ENCODE results near the gene GTF3C5.

- TF ChIP-seq CTCF (IDR thresholded peaks at IDR 0.05) (no peak), AR (CRISPR knock-in tag; IDR thresholded peaks at IDR 0.05) (no peak), USF1 (CRISPR knock-in tag; IDR thresholded peaks at IDR 0.05) (no peak), CBFB (CRISPR knock-in tag; IDR thresholded peaks at IDR 0.05; ENCODE audit: low read depth) (no peak), ZNF317 (CRISPR knock-in tag; IDR thresholded peaks at IDR 0.05; ENCODE audit: borderline replicate concordance, low read depth) (no peak), PREB (CRISPR knock-in tag; IDR thresholded peaks at IDR 0.05; ENCODE audit: borderline replicate concordance) (no peak), NR2C2 (CRISPR knock-in tag; IDR thresholded peaks at IDR 0.05) (no peak), ETV6 (CRISPR knock-in tag; IDR thresholded peaks at IDR 0.05) (no peak), FOXP4 (CRISPR knock-in tag; IDR thresholded peaks at IDR 0.05) (no peak), HMGA2 (CRISPR knock-in tag; IDR thresholded peaks at IDR 0.05) (no peak), JUN (CRISPR knock-in tag; IDR thresholded peaks at IDR 0.05) (no peak)
Observed at GRCh38 chr9:133032171-133032570, 1.4 kb downstream of the GTF3C5 start.

All from WTC11 (cell line).